Measurements from ENCODE around the gene TVP23C.
"Not testable (repeated sequence)": the region's sequence is repeated elsewhere in the genome, so short reads cannot be mapped to it uniquely, and the experiment has no call there.

DNA sequence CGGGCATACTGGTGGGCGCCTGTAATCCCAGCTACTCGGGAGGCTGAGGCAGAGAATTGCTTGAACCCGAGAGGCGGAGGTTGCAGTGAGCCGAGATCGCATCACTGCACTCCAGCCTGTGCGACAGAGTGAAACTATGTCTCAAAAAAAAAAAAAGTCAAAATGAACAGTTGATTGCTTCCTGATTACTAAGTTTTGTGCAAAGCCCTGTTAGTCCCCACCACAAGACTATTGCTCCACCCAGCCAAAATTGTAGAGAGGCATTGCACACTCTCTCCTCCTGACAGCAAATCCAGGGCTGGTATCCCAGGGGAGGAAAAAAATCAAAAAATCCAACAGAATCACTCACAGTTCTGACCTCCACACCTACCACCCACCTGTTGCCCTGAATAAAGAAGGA is 29.7 kb upstream of the TVP23C start:
- not testable (repeated sequence) for TF ChIP-seq POLR2A (IDR thresholded peaks at IDR 0.05; ENCODE audit: borderline replicate concordance, extremely low read depth, insufficient read depth, insufficient read length)
- TF ChIP-seq, protein P1, sequence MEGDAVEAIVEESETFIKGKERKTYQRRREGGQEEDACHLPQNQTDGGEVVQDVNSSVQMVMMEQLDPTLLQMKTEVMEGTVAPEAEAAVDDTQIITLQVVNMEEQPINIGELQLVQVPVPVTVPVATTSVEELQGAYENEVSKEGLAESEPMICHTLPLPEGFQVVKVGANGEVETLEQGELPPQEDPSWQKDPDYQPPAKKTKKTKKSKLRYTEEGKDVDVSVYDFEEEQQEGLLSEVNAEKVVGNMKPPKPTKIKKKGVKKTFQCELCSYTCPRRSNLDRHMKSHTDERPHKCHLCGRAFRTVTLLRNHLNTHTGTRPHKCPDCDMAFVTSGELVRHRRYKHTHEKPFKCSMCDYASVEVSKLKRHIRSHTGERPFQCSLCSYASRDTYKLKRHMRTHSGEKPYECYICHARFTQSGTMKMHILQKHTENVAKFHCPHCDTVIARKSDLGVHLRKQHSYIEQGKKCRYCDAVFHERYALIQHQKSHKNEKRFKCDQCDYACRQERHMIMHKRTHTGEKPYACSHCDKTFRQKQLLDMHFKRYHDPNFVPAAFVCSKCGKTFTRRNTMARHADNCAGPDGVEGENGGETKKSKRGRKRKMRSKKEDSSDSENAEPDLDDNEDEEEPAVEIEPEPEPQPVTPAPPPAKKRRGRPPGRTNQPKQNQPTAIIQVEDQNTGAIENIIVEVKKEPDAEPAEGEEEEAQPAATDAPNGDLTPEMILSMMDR (IDR thresholded peaks at IDR 0.05 in 2 of 3, conservative IDR thresholded peaks at IDR 0.05 in 1 of 3; ENCODE audit: borderline replicate concordance in 1 of 3, insufficient read depth in 1 of 3, low read depth in 2 of 3, low read length in 2 of 3), result not testable (repeated sequence)

Measured in HCT116 (cell line).